Measurements from ENCODE around the gene KDM6B. TPM values are rescaled to one million over a fixed set of nuclear protein-coding genes. Genes with fewer than 3 reads are reported as not detected.
A peak's percentile ranks its signal among the peaks of the same experiment; 100 is the strongest.

KDM6B gene
- 19.6 TPM for polyA plus RNA-seq (2013, experiment 1 of 2; ENCODE audit: insufficient read length)
- polyA plus RNA-seq (2013, experiment 2 of 2; ENCODE audit: insufficient read length): 16.0 TPM

GRCh38 chr17:7833795-7834541, at the start of gene KDM6B:
KDM6B (plus strand) TSS chr17:7834217; CDS start chr17:7845555, 11,338 bp downstream.
- DNase-seq: peak; percentile 90

GRCh38 chr17:7786866-7787265, 47.2 kb upstream of the KDM6B start:
- DNase-seq: no peak

- no peak for DNase-seq
These were observed 44.9 kb upstream of the KDM6B start for GRCh38 chr17:7789131-7789530.

GRCh38 chr17:7790150-7790549, 43.9 kb upstream of the KDM6B start:
- DNase-seq: no peak

GRCh38 chr17:7792611-7793010, 41.4 kb upstream of the KDM6B start:
- DNase-seq: no peak

- DNase-seq: no peak
These were observed 39.8 kb upstream of the KDM6B start for GRCh38 chr17:7794075-7794663.

GRCh38 chr17:7797976-7798375, 36.0 kb upstream of the KDM6B start:
- no peak for DNase-seq

GRCh38 chr17:7798839-7799238, 35.2 kb upstream of the KDM6B start:
- no peak for DNase-seq

- DNase-seq: peak; percentile 21
These were observed 30.0 kb upstream of the KDM6B start for GRCh38 chr17:7803981-7804380.

GRCh38 chr17:7806587-7806986, 27.4 kb upstream of the KDM6B start:
- no peak for DNase-seq

GRCh38 chr17:7807206-7807605, 26.8 kb upstream of the KDM6B start:
- no peak for DNase-seq

- no peak for DNase-seq
These were observed 24.8 kb upstream of the KDM6B start for GRCh38 chr17:7809086-7809790.

- DNase-seq: peak; percentile 44
These were observed 24.1 kb upstream of the KDM6B start for GRCh38 chr17:7809791-7810343.

- no peak for DNase-seq
These were observed 22.8 kb upstream of the KDM6B start for GRCh38 chr17:7811251-7811650.

- DNase-seq: no peak
These were observed 19.0 kb upstream of the KDM6B start for GRCh38 chr17:7814969-7815368.

GRCh38 chr17:7816926-7817642, 16.9 kb upstream of the KDM6B start:
- DNase-seq: no peak

GRCh38 chr17:7817643-7817964, 16.4 kb upstream of the KDM6B start:
- no peak for DNase-seq

- DNase-seq: no peak
These were observed 16.0 kb upstream of the KDM6B start for GRCh38 chr17:7818026-7818425.

- DNase-seq: no peak
These were observed 15.0 kb upstream of the KDM6B start for GRCh38 chr17:7818746-7819645.

- DNase-seq: no peak
These were observed 13.8 kb upstream of the KDM6B start for GRCh38 chr17:7820231-7820630.

GRCh38 chr17:7822126-7822525, 11.9 kb upstream of the KDM6B start:
- no peak for DNase-seq

- DNase-seq: no peak
These were observed 10.4 kb upstream of the KDM6B start for GRCh38 chr17:7823581-7824001.

Measured in fibroblast of skin of back (primary cell).